ENCODE measurements around the gene TFEB.

Gene TFEB

DNA sequence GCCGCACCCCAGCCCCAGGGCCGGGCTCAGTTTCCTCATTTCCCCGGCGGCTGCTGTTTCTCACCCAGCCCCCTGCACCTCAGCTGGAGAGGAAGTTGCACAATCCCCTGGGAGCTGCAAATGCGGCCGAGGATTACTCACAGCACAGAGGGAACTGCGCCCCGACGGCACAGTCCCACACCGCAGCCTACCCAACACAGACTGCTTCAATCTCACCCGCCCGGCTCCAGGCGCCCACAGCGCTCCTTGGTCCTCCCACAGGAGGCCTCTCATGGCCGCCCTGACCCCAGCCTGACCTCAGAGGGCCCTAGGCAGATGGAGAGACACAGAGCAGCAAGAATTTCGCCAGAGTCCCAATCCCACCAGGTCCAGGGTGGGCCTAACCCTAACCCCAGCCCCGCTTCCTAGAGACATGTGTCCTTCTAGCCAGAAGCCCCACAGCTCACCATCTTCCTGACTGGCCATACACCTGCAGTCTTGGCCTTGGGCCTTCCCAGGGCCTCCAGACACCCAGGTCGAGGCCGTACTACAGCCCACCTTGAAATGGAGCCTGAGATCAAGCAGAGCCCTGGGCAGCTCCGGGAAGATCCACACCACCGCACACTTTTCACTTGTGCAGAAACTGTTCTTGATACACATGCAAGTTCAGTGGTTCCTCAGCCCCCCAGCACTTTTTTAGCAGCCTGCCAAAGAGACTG, 11.7 kb downstream of the TFEB start:
- no peak for DNase-seq (ENCODE audit: low read depth in 2 of 2)

DNA sequence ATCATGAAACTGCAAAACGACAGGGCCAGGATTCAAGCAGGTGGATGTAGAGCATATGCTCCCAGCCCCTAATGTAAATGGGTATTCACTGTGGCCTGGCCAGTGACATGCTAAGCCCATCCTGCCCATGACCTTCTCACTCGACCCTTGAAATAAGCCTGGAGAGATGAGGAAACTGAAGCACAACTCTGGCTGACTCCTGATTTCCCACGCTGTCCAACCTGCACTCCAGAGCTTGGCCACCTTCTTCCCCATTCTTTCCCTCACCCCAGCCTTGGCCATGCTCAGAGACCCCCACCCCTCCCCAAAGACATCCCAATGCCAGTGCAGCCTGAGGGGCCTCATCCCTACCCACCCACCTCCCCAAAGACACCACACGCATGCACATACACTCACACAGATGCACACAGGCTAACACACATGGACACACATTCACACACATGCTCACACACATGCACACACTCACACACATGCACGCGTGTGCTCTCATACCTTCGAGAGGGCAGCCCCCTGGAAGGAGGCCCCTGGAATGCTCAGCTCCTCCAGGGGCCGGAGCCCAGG, 12.4 kb downstream of the TFEB start:
- DNase-seq (ENCODE audit: low read depth in 2 of 2): no peak

DNA sequence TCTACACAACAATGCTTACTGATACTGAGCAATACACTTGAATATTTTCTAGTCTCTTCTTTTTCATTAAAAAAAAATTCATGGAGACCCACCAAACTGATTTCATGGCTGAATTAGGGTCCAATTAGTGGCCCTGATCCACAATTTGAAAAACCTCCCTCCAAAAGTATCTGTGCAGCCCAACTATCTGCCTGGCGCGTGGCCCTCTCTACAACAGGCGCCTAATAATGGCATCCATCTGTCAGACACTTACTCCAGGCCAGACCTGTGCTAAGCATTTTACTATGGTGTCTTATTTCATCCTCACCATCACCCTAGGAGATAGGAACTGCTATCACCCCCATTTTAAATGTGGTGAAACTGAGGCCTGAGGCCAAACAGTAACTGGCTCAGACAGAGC, 14.0 kb downstream of the TFEB start:
- no peak for DNase-seq (ENCODE audit: low read depth in 2 of 2)

DNA sequence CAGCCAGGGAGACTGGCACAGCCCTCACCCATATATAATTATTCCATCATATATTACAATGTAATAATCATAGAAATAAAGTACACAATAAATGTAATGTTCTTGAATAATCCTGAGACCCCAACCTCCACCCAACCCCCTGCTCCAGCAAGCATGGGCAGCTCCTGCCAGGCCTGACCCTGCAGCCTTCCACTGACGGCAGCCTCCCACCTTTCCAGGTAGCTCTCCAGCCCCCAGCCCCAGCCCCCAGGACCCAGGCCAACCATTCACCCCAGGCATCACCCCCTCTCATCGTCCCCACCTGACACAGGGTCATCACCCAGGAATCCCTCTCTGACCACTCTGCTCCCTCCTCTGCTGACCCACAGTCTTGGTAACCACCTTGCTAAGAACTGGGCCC, 14.6 kb downstream of the TFEB start:
- no peak for DNase-seq (ENCODE audit: low read depth in 2 of 2)

DNA sequence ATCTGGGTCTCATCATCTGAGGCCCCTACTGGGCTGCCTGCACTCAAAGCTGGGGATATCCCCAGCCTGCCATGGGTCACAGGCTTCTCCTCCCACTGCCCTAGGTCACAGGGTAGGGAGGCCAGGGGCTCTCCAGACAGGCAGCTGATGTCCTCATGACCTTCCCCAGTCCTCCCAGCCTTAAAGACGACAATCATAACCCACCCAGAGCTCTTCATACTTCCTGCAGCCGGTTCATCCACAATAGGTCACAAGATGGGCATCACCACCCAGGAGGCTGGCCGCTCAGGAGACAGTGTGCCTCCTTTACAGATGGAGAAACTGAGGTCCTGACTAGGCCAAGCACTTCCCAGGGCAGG, 15.2 kb downstream of the TFEB start:
- DNase-seq (ENCODE audit: low read depth in 2 of 2): no peak

DNA sequence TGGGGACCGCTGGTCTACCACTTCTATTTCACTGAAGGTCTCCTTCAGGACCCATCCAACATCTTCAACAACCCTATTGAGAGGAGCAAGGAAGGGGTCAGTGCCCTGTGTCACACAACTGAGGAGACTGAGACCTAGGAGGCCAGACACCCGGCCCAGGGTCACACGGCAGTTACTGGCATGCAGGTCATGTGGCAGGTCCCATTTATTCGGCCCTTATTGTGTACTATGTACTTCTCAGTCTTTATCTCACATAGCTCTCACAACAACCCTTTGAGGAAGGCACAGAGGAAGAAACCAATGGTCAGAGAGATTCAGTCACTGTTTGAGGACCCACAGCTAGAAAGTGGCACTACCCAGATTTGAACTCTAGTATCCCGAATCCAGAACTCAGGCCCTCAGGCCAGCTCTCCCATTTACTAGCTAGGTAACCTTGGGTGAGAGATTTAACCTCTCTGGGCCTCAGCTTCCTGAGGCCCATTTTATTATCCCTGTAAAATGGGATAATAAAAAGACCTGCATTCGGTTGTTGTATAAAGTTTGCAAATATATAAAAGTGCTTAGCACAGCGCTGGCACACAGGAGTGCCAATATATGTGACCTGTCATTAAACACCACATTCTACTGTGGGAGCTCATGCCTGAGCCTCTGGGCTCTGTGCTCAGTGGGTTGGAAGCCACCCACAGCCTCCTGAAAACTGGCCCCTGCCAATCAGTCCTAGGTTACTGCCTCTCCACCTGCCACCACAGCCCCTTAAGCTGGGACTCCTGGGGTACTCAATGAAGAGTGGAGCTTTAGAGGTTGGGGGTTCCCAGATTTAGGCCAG, 15.8 kb downstream of the TFEB start:
- DNase-seq (ENCODE audit: low read depth in 2 of 2): no peak

DNA sequence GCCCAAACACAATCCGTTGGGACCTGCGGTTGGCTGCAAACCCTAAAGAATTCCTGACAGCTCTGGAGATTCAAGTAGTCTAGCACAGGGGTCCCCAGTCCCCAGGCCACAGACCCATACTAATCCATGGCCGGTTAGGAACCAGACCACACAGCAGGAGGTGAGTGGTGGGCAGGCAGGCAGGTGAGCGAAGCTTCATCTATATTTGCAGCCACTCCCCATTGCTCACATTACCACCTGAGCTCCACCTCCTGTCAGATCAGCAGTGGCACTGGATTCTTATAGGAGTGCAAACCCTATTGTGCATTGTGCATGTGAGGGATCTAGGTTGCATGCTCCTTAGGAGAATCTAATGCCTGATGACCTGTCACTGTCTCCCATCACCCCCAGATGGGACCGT, 16.6 kb downstream of the TFEB start:
- DNase-seq (ENCODE audit: low read depth in 2 of 2): no peak

DNA sequence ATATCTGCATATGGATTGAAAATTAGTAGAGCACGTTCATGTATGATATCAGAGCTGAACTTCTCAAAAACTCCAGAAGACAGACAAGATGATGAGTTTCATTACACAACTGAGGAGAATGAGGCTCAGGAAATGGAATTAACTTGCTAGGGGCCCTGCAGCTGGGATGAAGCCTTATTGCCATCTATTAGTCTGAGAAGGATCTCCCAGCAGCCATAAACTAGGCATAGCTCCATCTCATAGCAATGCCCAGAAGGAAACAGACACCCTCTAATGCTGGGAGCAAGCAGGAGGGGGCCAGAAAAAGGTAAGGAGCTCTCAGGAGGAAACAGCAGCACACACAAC, 18.0 kb downstream of the TFEB start:
- DNase-seq (ENCODE audit: low read depth in 2 of 2): no peak

DNA sequence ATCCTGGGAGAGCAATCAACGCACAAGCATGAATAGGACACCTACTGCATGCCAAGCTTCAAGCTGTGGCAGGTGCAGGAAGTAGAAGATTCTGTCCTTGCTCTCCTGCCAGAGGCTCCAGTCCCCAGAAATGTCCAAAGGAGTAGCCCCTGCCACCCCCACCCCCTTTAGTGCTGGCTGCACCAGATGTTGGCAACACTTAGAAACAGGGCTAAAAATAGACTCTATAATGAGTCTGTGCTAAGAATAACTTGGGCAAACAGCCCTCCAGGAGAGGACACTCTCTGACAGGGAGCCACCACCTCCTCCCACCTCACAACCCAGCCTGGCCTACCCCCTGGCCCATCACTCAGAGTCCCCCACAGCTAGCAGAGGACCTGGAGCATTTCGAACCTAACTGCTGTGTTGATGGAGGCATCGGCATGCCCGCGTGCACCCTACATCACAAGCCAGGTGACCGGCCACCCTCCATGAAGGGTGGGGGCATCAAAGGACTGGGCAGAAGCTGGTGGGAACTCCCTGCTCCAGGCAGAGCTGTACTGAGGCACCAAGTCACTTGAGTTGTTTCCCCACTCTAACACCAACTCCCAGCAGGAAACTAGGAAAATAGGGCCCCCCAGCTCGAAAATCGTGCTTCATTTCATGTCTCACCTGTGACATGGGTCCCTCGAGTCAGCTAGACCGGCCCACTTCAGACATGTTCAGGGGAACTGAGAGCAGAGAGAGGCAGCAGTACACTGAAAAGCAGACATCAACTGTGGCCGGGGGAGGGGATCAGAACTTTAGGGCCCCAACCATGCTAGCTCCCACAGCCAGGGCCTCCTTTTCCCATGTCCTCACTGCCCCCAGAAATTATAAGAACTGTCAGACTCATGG, 18.7 kb downstream of the TFEB start:
- no peak for DNase-seq (ENCODE audit: low read depth in 2 of 2)

DNA sequence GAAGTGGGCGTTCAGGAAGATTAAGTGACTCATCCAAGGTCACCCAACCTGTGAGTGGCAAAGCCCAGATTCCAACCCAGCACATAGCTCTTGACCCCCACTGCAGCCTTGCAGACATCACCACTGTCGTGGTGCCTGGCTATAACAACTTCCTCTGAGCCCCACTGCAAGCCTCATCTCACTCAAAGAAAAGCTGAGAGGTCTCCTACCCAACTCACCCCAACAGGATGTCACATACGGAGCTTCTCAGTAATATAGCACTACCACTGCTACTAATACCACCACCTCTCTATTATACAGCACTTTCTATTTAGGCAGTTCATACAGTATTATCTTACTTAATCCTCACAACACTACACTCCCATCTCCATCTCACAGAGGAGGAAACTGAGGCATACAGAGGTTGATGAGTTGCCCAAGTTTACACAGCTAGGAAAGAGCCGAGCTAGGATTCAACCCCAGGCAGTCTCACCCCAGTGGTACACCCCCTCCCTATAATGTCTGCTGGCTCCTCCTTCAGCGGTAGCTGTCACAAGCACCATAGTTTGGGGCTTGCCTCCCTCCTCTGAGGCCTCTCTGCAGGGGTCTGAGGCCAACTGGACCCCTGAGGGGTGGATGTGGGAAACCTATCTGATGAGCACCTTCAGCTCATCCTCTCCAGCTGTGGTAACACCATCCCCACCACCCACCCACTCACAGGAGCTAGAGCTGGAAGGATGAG, 19.5 kb downstream of the TFEB start:
- DNase-seq (ENCODE audit: low read depth in 2 of 2): no peak

DNA sequence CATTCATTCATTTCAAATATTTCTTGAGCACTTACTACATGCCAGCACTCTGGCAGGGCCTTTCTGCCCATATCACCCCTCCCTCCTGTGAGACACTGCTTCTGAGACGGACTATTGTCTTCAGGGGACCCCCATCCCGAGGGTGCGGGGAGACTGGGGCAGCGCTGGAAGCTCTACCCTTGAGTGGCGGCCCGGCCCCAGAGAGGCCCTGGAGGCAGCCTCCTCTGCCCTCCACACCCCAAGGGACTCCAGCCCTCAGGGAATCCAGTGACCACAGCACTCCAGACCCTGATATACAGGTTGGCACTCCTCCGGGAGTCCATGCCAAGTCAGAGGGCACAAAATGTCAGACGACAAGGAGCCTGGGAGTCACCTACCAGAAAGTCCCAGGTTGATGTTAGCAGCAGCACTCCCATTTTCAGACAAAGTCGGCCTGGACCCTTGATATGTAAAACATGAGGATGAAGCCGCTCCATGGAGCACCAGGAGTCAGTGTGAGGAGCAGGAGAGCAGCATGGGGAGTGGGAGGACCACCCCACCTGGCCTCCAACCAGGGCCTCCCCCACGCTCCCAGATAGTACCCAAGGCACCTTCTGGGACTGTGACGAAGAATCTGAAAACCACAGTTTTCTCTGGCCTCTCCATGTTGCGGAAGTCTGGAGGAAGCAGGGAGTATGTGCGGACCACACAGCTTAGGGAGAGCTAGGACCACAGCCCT, 20.7 kb downstream of the TFEB start:
- no peak for DNase-seq (ENCODE audit: low read depth in 2 of 2)

DNA sequence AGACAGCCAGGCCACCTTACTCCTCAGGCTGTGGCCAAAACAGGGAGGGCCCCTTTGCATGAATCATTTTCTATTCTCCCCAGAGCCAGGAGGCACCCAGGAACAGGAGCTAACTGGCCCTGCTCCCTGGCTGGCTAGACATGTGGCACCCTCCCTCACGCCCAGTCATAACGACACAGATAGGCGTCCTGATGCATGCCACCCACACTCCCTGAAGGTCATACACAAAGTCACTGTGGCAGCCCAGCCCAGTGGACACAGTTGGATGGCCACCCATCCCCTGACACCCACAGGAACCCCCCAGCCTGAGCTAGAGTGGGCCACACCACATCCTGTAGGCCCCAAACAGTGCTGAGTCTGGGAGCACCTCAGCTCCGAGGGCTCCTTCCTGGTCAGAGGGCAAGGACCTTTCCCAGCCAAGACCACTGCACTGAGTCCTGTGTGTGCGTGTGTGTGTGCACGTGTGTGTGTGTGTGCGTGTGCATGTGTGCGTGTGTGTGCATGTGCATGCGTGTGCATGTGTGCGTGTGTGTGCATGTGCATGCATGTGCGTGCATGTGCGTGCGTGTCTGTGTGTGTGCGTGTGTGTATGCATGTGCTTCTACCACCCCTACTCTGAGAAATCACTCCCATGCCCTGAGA, 21.6 kb downstream of the TFEB start:
- DNase-seq (ENCODE audit: low read depth in 2 of 2): no peak

DNA sequence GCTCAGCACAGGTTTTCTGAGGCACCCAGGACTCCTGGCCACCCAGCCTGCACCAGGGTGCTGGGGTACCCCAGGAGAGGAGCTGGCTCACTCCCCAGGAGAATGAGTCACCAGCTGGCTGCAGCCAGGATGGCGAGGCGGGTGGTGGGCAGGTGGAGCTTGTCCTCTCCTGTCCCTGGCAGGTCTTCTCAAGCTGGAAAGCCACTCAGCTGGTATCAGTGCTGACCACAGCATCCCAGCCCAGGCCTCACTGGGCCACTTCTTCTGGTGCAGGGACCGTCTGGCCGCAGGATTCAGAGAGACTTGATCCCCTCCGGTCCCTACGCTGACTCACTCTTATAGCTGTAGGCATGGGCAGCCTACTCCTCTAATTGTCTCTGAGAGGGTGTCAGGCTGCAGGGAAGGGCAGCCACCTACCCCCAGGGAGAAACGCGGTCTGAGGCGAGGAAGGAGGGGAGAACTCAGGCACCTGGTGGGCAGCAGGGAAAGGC, 22.2 kb downstream of the TFEB start:
- no peak for DNase-seq (ENCODE audit: low read depth in 2 of 2)

DNA sequence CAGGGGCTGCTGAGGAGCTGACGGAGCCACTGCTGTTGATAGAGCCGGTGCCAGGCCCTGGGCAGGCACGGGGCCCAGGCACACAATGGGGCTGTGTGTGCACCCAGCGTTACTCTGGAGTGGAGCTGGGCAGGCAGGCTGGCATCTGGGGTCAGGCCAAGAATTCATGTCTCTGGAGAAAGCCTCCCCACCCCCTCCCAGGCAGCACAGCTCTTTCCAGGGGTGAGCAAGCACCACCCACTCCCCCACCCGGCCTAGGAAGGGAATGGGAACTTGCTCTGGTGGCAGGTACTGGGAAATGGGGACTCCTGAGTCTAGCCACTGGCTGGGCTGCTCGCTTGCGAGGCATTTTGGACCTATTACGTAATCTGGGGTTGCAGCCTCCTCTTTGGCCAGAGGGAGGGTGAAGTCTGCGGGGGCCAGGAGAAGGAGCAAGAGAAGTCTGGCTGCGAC, 22.7 kb downstream of the TFEB start:
- no peak for DNase-seq (ENCODE audit: low read depth in 2 of 2)

DNA sequence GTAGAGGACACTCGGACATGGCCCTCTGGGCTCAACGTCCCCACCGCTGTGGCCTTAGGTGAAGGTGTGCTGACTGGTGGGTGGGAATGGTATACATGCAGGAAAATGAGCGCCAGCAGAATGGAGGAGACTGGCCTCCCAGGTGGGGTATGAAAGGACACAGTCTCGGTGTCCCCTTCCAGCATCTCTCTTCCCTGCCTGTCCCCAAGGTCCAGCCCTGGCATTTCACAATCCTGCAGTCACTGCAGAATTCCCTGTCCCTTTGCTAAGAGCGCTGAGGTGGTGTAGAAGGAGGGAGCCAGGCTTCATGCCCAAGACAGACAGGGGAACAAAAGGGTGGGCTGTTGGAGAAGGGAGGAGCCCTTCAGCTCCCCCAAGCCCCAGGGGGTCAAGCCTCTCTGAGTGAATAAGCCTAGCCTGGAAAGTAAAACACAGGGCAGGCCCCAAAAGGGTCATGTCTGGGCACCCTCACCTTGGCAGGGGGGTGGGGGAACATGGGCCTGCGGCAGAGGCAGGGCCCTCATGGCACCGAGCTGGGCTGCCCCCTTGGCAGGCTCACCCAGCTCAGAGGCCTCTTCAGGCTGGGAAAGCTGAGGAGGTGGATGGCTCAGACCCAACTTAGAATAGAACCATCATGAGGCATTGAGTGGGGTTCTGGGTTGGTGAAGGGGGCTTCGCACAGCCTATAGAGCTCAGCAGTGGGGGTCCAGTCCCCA, 23.9 kb downstream of the TFEB start:
- no peak for DNase-seq (ENCODE audit: low read depth in 2 of 2)

DNA sequence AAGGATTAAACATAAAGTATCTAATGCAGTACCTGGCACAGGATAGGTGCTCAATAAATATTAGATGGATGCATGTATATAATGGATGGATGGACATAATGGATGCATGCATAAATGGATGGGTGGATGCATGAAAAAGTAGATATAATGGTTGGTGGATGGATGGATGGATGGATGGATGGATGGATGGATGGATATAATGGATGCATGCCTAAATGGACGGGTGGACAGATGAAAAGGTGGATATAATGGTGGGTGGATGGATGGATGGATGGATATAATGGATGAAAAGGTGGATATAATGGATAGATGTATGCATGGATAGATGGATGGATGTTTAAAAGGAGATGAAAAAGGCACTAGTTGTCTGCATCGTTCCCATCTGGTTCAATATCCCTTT, 26.0 kb downstream of the TFEB start:
- no peak for DNase-seq (ENCODE audit: low read depth in 2 of 2)

DNA sequence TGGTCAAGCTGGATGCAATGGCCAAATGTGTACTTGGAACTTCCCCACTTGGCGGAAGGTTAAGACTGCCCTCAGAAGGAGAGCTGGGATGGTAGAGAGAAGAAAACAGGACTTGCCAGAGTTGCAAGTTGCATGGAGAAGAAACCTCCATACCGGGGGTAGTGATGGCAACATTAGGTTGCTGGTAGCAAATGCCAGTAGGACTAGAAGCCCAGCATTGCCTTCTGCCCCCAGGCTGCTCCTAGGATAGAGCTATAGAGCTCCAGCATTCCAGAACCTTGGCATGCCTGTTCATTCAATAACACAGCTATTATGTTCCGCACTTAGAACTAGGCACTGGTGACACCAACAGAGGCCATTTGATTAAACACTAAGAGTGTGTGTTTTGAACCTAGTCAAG, 26.6 kb downstream of the TFEB start:
- no peak for DNase-seq (ENCODE audit: low read depth in 2 of 2)

DNA sequence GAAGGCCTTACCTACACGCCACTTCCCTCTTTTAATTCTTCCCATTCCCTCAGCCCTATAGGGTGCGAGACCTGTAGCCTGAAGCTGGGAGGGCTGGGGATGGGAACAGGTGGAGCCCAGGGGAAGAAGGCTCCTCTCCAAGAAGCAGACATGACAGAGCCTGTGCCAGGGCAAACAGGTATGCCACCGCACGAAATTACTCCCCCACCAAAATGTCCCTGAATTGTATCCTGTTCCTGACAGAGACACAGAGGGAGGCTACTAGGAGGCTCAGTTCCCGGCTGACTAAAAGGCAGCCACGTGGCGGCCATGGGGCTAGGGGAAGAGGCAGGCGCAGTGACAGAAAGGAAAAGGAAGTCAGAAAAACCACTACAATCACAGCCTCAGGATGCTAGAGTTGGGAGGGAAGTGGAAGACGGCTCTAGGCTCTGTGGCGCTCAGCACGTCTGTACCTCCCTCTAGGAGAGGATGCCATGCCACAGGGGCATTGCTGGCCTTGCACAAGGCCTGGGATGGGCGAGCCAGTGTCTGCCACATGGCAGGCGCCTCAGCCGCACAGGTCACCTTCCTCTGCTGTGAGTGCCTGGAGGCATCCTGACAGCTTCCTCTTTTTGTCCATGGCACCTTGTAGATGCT, 27.7 kb downstream of the TFEB start:
- DNase-seq (ENCODE audit: low read depth in 2 of 2): no peak
